GM19463 (cell line): ENCODE data around the gene NRN1.

Source experiments
- ATAC-seq: cut with Tn5 transposase; IDR thresholded peaks from one replicate; pipeline ENCODE4 v1.9.1; 2021; ENCODE audit warnings: mild to moderate bottlenecking, moderate library complexity; ENCODE audit not compliant: unreplicated experiment

The NRN1 gene

DNA sequence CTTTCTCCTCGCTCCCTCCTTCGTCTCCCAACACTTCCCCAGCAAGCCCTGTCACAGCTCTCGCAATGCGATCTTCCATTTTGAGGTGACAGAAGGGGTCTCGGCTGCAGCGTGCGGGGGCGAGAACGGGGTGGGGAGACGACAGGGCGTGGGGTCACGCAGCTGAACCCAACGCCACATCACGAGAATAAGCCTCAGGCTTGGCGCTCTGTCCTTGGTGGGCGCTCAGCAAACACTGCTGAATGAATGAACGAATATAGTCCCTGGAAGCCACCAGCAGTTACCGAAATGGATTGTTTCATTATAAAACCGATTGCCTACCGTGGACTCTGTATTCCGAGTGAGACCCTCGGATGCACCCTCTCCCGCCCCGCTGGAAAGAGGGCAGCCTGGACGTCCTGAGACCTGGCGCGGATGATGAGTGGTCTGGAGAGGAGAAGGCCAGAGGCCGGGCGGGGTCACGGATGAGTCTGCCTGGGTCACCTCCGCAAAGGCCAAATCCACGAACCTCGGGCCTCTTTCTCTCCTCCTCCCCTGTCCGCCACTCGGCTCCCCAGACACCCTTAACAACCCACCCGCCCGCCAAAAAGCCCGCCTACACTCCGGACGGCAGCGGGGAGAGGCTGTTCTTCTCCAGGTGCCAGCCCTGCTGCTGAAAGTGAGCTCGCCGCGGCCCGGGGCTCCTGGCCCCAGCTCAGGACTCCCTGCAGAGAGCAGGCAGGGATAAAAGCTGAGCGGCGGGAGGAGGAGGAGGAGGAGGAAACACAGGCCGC is 3.7 kb downstream of the NRN1 start:
- no peak for ATAC-seq

DNA sequence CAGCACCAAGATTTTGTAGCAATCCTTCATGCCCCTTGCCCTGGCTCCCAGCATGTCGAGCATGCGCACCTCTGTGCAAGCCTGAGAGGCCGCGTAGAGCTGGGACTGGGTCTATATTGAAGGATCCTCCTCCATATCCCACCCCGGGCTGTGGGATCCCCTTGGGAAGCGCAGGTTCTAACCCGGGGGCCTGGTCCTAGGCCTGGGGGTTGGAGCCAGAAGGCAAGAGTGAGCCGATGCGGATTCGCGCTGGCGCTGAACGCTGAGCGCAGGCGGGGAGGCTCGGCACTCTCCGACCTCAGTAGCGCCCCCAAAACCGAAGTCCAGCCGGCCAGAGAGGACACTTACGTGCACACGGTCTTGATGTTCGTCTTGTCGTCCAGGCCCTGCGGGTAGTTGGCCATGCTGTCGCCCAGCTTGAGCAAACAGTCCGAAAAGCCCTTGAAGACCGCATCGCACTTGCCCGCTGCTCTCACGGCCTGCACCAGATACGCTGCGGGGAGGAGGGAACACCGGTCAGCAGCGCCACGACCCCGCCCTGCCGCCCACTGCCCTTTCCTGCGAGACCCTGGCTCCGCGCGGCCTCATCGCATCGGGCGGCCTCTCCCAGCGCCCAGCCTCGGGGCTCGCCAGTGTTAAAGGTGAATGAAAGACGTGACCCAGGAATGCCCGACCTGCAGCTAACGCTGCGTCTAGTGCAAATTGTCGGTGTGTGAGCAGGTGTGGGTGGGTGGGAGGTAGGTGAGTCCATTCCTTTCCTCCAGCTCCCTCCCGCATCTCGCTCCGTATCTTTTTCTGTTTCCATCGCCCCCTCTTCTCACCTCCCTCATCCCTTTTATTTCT is 4.5 kb downstream of the NRN1 start:
- no peak for ATAC-seq

DNA sequence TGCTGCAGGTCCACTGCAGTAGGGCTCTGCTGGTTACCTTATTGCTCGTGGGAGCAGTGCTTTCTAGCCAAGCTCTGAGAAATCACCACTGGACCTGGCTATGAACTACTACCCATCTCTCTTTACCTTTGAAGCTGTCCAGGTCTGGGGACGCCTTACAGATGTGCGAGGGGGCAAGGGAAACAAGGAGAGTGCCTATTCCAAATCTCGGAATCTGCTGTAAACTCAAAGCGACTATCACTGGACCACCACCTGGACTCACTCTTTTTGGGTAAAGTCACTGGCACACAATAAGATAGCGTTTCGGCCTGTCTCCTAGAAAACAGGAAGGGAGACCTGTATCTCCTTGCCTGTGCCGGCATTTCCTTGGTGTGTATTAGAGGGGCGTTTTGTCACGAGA is 5.3 kb downstream of the NRN1 start:
- ATAC-seq: no peak

DNA sequence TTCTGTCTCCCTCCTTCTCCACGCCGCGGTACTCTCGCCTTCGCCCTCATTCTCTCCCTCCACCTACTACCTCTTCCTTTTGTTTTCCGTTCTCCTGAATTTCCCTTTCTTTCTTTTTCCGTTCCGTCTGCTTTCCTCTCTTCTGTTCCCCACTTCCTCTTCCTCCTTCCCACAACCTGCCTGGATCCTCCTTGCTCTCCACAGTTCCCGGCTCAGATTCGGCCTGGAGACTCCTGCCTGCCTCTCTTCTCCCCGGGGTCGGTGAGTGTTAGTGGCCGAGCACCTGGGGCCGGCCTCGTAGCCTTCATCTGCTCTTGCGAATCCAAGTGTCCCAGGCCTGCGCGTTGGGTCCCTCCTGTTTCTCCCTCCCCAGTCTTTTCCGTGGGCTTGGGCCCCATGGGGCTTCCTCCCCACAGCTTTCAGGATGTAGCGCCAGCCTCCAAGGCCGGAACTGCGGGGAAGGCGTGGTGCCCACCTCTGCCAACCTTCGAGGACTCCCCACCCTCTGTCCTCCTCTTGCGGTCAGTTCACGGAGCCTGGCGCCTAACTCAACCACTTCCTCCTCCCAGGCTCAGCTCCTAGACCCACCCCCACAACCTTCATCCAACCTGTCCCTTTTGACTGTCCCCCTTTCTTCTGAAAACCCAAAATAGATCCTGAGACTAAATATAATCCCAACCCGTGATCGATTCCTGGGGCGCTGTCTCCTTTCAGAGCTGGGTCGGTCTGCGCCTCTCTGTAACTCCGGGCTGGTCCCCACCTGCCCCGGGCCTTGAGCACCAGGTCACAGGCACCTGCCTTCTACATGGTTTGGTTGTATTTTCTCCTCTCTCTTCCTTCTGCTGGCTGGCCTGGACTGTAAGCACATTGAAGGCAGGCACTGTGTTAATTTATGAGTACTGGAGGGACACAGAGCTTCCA is 6.8 kb downstream of the NRN1 start:
- no peak for ATAC-seq

DNA sequence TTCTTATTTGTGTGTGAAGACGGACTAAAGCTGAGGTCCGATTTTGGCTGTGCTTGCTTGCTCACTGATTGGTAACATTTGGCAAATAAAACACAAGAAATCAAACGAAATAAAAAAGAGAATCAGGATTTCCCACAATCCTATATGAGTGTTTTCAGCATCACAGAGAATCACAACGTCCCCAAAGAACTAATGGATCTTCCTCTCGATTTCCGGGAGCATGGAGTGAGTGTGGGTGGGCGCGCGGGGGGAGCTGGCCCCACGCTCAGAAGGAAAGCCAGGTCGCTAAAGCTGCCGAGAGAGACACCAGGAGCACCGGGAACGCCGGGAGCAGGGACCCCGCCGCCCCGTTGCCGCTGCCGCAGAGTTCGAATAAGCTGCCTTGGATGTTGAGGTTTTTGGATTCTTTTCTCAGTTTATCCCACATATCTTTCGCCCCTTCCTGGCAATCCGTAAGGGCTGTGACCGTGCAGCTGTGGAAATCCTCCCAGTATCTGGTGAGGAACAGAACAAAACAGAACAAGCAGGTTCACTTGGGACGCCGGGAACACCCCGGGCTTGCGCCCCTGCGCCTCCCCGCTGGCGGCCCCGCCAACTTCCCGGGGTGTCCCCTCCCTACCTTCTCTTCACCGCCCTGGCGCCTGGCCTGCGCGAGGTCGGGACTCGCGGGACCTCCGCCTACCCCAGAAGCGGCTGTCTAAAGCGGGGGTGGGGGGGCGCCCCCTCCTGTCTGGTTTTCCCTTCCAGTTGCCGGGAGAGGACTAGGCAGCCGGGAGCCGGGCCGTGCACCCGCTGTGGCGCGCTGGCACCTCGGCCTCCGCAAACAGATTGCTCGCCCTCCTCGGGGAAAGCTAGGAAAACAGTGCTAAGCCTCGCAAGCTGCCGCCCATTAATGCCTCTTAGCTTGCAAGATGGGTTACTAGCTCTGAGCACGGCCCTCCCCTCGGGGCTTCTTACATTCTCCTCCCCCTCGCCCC is 7.7 kb downstream of the NRN1 start:
- no peak for ATAC-seq

DNA sequence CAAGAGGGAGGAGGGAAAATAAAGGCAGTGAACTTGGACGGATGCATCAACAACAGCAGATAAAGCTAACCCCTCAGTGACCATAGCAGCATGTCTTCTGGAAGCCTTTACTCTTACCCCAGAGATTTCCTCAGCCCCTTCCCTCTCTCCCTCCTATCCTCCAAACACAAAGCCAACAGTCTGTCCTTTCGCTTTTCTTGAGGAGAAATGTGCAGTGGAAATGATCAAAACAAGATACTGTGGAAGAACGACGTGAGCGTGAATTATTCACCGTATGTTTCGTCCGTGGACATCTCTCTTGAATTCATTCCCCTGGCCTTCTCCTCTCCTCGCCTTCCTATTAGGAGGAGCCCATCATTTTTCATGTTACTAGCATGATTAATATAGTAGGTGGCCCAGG is 8.5 kb downstream of the NRN1 start:
- no peak for ATAC-seq

DNA sequence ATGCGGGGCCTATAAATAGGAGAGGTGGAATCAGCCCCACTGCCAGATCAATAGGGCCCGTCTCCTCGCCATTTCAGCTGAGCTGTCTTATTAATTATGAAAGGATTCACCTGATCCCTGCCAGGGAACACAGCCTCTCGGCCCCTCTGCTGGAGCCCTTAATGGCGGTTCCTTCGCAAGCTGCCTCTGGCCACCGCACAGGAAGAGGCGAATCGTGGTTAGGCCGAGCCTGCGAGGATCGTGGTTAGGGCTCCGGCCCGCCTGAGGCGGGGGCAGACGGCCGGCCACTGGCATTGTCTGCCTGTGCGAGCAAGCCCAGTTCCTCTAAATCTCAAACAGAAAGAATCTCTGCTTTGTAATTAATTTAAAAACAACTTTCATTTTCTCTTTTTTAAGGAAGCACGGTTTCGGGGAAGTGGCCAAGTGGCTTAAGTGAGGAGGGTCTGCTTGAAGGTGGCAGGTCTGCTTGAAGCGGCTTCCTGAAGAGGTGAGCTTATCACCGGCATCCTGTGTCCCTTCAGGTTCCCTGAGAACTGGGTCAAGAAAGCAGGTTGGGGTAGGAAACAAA is 9.2 kb downstream of the NRN1 start:
- peak; percentile 46 for ATAC-seq

DNA sequence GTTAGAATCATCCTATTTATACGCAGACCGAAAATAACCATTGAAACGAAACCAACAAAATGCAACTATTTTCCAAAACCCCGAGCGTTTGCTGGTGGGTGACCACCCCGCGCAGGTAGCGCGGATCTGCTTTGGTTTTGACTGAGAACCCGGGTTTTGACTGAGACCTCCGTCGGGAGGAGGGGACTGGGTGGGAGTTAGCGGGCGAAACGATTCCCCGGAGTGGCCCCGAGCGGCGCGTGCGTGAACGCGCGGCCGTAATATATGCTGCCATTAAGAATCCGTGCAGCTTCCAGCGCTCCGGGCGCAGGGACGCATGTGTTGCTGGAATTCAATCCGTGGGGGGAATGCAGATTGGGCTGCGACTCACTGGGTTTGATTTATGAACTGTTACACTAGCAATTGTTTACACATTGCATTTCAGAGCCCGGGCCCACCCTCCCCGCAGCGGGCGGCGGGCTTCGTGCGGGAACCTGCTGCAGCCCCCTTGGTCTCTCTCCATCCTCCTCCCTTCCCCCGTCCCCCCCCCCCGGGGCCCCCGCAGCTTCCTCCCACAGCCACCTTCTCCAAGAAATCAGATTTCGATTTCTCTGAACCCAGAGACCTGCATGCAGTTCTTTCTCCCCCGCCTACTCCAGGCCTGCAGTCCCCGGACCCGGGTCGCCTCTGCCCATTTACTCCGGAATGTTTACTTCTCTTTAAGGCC is 9.9 kb downstream of the NRN1 start:
- no peak for ATAC-seq

DNA sequence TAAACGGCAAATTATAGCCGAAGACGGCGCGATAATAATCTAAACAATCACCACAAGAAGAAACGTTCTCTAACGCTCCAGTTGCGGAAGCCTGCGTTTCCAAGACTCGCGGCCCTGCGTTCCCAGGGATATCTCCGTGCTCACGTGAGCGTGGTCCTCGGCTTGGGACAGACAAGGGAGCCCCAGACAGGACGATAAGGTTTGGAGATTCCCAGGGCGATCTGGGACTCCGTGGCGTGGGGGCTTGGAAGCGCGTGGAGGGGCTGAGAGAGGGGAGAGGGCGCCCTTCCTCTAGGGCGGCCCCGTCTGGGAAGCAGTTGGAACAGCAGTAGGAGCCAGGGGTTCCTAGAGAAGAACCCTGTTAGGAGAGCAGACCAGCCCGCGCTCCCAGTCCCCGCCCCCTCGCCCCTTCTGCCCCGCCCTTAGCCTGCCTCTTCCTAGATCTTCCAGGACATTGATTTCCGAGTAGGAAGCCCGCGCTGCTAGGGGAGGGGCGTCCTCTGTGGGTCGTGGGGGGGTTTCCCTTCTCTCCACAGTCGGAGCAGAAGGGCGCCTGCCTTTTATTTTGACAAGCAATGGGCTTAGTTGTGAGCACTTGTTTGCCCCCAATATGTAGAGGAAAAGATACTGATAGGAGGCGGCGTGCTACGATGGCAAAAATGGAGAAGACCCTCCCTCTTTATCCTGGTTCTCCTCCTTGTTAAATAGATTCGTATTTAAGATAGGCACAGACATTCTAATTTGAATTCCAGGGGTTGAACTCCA is 10.6 kb downstream of the NRN1 start:
- ATAC-seq: no peak

DNA sequence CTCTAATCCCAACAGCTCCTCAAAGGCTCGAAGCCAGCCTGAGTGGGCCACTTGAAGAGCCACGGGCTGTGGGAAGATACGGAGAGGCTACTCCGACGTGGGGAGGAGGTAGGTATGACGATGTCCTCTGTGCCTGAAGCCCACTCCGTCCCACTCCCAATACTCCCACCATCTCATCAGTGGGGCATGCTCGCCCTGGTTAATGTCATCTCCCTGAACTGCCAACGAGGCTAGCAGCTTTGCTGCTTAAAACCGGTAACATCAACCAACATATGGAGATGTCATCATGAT is 11.1 kb downstream of the NRN1 start:
- no peak for ATAC-seq

DNA sequence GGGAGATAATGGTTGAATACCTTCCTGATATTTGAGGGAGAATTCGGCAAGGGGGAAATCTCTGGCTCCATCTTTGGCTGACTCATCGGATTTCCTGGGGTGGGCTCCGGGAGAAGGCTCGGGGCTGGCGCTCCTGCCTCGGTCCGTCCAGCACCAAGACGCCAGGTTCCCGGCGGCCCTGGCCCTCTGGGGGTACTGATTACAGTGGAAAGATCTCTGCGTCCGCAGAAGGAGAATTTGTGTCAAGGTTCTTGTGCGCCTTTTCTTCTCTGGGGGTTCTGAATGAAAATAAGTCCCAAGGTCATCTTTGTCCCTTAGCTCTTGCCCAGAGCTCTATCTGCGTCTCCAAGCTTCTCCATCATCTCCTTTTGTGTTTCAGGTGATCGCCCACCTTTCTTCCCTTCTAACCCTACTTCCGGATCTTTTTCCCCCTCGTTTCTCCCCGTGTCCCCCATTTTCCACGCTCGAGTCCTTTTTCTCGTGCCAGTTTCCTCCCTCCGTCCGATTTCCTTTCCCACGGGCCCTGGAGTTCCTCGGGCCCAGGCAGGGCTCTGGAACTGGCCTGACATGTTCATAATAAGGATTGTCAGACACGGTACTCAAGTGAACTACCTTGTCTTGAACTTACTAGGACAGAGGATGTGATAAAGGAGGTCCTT is 11.6 kb downstream of the NRN1 start:
- ATAC-seq: no peak

DNA sequence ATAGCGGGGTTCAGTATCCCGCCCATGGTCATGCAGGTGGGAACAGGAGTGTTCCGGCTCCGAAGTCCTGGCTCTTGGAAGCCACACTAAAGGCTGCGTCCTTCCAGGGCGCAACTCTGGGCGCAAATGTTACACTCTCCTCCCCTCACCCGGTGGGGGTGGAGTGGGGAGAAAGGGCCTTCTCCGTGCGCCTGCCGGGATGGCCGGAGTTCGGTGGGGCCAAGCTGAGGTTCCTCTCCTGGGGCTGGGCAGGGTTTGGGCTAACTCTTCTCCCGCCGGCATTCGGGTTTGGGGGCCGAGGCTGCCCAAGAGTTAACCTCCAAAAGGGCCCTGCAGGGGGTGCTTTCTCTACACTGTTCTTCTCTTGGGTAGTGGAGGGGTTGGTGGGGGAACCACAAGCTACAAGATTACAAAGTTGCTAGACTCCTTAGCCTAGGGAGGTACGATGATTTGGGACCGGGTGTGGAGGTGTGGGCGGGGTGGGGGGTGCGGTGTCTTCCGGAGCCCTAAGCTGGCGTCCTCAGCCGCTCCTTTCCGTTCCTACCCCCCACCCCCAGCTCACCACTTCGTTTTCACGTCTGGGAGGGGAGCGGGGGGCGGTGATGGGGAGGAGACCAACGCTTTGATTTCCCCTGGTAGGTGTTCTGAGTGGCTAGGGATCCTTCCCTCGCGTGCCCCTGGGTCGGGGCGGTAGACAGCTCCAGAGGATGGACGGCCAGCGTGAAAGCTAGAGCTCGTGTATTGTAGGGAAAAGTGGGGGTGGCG is 12.3 kb downstream of the NRN1 start:
- ATAC-seq: no peak

DNA sequence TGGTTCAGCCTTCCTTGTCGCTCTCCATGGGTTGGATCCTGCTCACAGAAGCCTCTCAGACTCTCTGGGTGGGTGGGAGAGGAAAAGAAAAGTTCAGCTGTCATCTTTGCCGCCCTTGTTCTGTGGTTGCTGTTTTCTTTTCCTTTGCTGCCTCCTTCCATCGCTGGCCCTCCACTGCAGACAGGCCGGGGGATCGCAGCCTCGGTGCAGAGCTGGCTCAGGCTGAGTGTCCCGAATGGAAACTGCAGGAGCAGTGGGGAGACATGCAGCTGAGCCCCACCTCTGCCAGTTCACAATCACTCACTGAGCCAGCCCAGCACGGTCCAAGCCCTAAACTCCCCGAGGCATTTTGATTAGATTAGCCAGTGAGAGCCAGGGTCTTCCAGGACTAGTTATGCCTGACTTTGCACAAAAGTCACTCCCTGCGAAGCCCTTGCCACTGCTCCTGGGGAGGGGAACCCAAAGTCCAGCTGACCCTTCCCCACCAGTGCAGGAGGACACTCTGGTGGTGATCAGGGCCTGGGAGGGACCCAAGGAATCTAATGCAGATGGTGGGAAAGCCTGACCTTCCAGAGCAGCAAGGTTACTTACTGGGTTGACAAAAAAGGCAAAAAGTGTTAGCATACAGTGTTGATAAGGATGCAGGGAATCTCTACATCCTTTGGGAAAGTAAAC is 14.0 kb downstream of the NRN1 start:
- ATAC-seq: no peak

DNA sequence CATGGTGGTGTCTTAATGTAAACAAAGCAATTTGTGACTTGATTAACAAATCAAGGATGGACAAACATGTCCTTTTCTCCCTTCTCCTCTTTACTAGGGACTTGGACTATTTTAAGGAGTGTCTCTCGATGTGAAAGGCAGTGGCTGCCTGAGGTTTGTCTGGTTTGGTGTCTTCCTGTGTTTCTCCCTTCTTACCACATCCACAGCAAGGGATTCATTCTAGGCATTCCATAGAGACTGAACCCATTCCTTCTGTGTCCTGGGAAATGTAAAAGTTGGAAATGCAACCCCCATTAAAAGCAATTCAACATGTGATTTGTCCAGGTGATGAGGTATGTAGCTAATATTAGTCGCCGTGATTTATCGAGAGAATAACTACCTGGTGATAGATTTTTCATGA is 15.9 kb downstream of the NRN1 start:
- no peak for ATAC-seq

DNA sequence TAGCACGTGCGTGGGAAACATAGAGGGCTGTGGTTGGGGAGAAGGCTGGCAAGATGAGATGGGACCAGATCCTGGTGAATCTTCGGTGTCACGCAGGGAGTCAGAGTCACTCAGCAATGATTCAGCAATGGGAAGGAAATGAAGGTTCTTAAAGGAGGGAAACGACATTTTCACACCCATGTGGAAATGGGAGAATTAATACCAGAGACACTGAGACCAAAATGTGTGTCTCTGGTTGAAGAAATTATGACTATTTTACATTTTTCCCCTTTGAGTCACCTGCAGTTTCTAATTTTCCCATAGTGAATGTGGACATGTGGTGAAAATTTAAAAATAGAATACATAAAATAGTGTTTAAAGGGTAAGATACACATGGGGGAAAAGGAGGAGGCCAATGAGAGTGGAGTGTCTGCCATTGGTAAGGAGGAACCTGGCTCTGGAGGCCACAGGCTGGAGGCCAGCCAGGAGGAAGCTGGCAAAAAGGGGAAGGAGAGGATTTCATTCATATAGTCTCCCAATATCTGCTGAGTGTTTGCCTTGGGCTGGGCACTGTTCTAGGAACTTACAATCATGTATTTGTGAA is 17.5 kb downstream of the NRN1 start:
- ATAC-seq: no peak

DNA sequence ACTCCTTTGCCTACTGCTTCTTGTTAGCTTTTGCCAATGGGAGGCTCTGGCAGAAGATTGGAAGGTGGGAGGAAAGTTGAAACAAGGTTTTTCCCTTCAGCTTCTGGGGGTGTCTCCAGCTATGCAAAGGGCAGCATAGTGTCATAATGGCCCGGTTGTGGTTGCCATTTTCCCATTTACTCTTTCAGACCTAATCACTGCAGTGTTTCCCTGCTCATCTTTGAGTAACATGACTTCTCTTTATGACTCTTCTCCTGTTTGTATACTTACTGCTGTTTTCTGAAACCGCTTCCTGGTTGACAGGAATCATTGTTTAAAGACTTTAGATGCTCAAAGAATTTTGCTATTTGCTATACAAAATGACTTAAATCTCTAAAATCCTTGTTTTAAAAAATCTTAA is 19.9 kb downstream of the NRN1 start:
- no peak for ATAC-seq
